ENCODE results near the gene CELSR1. TPM values are rescaled to one million over a fixed set of nuclear protein-coding genes. Genes with fewer than 3 reads are reported as not detected.

Gene CELSR1
- total RNA-seq, 1 experiment from 2014 or later: 19.6 TPM

DNA sequence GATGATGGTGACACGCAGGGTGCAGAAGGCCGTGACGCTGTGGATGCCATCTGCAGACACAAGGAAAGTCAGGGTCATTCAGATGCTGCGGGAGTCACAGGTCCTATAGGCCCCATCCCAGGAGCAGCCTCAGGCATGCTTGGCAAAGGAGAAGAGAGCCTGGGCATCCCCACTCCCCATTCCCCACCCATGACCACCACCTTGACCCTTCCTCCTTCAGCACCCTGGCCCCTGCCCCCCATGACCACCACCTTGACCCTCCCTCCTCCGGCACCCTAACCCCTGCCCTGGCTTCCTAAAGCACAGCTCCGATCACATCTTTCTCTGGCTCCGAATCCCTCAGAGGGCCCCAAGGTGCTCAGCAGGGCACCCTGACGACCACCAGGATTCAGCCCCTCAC lies 73.1 kb downstream of the CELSR1 start:
- Histone ChIP-seq H2AFZ (ENCODE audit: low read depth, low read length, poor library complexity, severe bottlenecking) (no peak overlapping the region), H3K79me2 (ENCODE audit: insufficient read depth, low read length) (no peaks in the 10 kb centered on the region), H3K36me3 (ENCODE audit: control insufficient read depth in 1 of 2, insufficient read depth in 2 of 2, low read length in 2 of 2) (0 out of 4 replicates have a peak, but pooled peaks cover 0 to 5% of the 10 kb centered on the region in 2 experiments), H3K9me2 (ENCODE audit: insufficient read depth) (no peaks in the 10 kb centered on the region), H3K4me3 (replicated peaks in 1 of 2; ENCODE audit: low read depth in 1 of 2, low read length in 2 of 2) (no peak overlapping the region), H3K4me1 (ENCODE audit: control insufficient read depth in 1 of 2, insufficient read depth in 2 of 2, low read length in 2 of 2) (peaks cover 23 to 56% of the 10 kb centered on the region in 2 experiments), H3K9ac (ENCODE audit: low read length) (no peak overlapping the region), H3K9me3 (ENCODE audit: control insufficient read depth in 1 of 2, insufficient read depth in 1 of 2, low read depth in 1 of 2, low read length in 2 of 2) (no peaks in the 10 kb centered on the region), H4K20me1 (ENCODE audit: insufficient read depth) (no peaks in the 10 kb centered on the region), H3K4me2 (ENCODE audit: low read length) (peak overlapping the region; percentile 71; the same call in 1 of the 2 replicates), H3K27ac (ENCODE audit: low read depth, low read length) (no peak overlapping the region), H3K27me3 (ENCODE audit: insufficient read depth, low read length) (no peaks in the 10 kb centered on the region)
- POLR2A ChIA-PET: no interaction called here
- no peak for DNase-seq (ENCODE audit: low read depth, low spot score)
- TF ChIP-seq, protein P1, sequence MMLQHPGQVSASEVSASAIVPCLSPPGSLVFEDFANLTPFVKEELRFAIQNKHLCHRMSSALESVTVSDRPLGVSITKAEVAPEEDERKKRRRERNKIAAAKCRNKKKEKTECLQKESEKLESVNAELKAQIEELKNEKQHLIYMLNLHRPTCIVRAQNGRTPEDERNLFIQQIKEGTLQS (IDR thresholded peaks at IDR 0.05): no peak
- no peak for TF ChIP-seq EZH2phosphoT487 (IDR thresholded peaks at IDR 0.05; ENCODE audit: borderline replicate concordance)
- TF ChIP-seq, protein P2, sequence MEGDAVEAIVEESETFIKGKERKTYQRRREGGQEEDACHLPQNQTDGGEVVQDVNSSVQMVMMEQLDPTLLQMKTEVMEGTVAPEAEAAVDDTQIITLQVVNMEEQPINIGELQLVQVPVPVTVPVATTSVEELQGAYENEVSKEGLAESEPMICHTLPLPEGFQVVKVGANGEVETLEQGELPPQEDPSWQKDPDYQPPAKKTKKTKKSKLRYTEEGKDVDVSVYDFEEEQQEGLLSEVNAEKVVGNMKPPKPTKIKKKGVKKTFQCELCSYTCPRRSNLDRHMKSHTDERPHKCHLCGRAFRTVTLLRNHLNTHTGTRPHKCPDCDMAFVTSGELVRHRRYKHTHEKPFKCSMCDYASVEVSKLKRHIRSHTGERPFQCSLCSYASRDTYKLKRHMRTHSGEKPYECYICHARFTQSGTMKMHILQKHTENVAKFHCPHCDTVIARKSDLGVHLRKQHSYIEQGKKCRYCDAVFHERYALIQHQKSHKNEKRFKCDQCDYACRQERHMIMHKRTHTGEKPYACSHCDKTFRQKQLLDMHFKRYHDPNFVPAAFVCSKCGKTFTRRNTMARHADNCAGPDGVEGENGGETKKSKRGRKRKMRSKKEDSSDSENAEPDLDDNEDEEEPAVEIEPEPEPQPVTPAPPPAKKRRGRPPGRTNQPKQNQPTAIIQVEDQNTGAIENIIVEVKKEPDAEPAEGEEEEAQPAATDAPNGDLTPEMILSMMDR (IDR thresholded peaks at IDR 0.05 in 2 of 3, conservative IDR thresholded peaks at IDR 0.05 in 1 of 3; ENCODE audit: borderline replicate concordance in 1 of 3, insufficient read depth in 1 of 3, low read depth in 2 of 3, low read length in 2 of 3): no peak
- no peak for TF ChIP-seq TCF7L2 (IDR thresholded peaks at IDR 0.05; ENCODE audit: borderline replicate concordance, extremely low read depth, insufficient read depth, insufficient read length)
- TF ChIP-seq, protein P3, sequence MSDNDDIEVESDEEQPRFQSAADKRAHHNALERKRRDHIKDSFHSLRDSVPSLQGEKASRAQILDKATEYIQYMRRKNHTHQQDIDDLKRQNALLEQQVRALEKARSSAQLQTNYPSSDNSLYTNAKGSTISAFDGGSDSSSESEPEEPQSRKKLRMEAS (IDR thresholded peaks at IDR 0.05): no peak
- no peak for TF ChIP-seq POLR2A (IDR thresholded peaks at IDR 0.05; ENCODE audit: borderline replicate concordance, extremely low read depth, insufficient read depth, insufficient read length)
- no peak for TF ChIP-seq SP1 (IDR thresholded peaks at IDR 0.05; ENCODE audit: low read depth)
- TF ChIP-seq POLR2AphosphoS5 (IDR thresholded peaks at IDR 0.05; ENCODE audit: low read depth, low read length): no peak
- TF ChIP-seq RAD21 (IDR thresholded peaks at IDR 0.05; ENCODE audit: low read depth): no peak
- TF ChIP-seq, protein P4, sequence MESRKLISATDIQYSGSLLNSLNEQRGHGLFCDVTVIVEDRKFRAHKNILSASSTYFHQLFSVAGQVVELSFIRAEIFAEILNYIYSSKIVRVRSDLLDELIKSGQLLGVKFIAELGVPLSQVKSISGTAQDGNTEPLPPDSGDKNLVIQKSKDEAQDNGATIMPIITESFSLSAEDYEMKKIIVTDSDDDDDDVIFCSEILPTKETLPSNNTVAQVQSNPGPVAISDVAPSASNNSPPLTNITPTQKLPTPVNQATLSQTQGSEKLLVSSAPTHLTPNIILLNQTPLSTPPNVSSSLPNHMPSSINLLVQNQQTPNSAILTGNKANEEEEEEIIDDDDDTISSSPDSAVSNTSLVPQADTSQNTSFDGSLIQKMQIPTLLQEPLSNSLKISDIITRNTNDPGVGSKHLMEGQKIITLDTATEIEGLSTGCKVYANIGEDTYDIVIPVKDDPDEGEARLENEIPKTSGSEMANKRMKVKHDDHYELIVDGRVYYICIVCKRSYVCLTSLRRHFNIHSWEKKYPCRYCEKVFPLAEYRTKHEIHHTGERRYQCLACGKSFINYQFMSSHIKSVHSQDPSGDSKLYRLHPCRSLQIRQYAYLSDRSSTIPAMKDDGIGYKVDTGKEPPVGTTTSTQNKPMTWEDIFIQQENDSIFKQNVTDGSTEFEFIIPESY (IDR thresholded peaks at IDR 0.05; ENCODE audit: extremely low read depth, insufficient replicate concordance, low read length): no peak
- no peak for TF ChIP-seq SRF (IDR thresholded peaks at IDR 0.05; ENCODE audit: low read depth)
- TF ChIP-seq CEBPB (IDR thresholded peaks at IDR 0.05; ENCODE audit: low read depth): no peak
- no peak for TF ChIP-seq ELF1 (IDR thresholded peaks at IDR 0.05; ENCODE audit: borderline replicate concordance, low read depth)
- no peak for ATAC-seq
- CTCF ChIA-PET: no interaction called here
- intact Hi-C loops (cut with micrococcal nuclease): no loop called here
- RAD21 ChIA-PET (ENCODE audit: low non-redundant PET in 1 of 2, low total read pairs in 2 of 2, uncharacterized antibody in 2 of 2, unreplicated experiment in 2 of 2): no interaction called here
- no TSS peak for BruUV-seq (replicated peaks)
